ENCODE data around the gene SH3TC1.

The SH3TC1 gene

DNA sequence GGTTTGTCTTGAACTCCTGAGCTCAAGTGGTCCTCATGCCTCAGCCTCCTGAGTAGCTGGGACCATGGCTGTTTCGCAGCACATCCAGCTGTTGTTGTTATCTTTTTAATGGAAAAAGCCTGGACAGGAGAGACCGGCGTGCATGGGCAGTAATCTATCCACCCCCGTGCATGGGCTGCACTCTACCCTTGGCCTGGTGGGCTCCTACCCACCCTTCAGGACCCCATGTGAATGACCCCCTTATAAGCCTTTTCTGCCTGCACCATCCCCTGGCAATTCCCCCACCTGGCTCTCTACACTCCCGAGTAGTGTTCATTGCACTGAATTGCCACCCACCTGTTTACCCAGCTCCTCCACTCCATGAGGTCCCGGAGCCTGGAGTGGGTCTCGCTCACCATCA, 51.5 kb downstream of the SH3TC1 start:
- H3K27ac ChIP-seq (replicated peaks), result no peak overlapping the region
- DNase-seq (ENCODE audit: low read depth in 1 of 2, low spot score in 1 of 2), result no peak
- TF ChIP-seq SPI1 (IDR thresholded peaks at IDR 0.05; ENCODE audit: borderline replicate concordance, low read depth), result no peak
- no peak for TF ChIP-seq GABPA (IDR thresholded peaks at IDR 0.05; ENCODE audit: low read depth)
- TF ChIP-seq, protein P1, sequence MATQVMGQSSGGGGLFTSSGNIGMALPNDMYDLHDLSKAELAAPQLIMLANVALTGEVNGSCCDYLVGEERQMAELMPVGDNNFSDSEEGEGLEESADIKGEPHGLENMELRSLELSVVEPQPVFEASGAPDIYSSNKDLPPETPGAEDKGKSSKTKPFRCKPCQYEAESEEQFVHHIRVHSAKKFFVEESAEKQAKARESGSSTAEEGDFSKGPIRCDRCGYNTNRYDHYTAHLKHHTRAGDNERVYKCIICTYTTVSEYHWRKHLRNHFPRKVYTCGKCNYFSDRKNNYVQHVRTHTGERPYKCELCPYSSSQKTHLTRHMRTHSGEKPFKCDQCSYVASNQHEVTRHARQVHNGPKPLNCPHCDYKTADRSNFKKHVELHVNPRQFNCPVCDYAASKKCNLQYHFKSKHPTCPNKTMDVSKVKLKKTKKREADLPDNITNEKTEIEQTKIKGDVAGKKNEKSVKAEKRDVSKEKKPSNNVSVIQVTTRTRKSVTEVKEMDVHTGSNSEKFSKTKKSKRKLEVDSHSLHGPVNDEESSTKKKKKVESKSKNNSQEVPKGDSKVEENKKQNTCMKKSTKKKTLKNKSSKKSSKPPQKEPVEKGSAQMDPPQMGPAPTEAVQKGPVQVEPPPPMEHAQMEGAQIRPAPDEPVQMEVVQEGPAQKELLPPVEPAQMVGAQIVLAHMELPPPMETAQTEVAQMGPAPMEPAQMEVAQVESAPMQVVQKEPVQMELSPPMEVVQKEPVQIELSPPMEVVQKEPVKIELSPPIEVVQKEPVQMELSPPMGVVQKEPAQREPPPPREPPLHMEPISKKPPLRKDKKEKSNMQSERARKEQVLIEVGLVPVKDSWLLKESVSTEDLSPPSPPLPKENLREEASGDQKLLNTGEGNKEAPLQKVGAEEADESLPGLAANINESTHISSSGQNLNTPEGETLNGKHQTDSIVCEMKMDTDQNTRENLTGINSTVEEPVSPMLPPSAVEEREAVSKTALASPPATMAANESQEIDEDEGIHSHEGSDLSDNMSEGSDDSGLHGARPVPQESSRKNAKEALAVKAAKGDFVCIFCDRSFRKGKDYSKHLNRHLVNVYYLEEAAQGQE (IDR thresholded peaks at IDR 0.05; ENCODE audit: insufficient replicate concordance, low read depth), result no peak
- TF ChIP-seq, protein P2, sequence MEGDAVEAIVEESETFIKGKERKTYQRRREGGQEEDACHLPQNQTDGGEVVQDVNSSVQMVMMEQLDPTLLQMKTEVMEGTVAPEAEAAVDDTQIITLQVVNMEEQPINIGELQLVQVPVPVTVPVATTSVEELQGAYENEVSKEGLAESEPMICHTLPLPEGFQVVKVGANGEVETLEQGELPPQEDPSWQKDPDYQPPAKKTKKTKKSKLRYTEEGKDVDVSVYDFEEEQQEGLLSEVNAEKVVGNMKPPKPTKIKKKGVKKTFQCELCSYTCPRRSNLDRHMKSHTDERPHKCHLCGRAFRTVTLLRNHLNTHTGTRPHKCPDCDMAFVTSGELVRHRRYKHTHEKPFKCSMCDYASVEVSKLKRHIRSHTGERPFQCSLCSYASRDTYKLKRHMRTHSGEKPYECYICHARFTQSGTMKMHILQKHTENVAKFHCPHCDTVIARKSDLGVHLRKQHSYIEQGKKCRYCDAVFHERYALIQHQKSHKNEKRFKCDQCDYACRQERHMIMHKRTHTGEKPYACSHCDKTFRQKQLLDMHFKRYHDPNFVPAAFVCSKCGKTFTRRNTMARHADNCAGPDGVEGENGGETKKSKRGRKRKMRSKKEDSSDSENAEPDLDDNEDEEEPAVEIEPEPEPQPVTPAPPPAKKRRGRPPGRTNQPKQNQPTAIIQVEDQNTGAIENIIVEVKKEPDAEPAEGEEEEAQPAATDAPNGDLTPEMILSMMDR (IDR thresholded peaks at IDR 0.05; ENCODE audit: insufficient read depth, low read length), result no peak
- no peak for TF ChIP-seq POLR2AphosphoS5 (IDR thresholded peaks at IDR 0.05; ENCODE audit: low read depth)
- no peaks in the 10 kb centered on the region for H3K27me3 ChIP-seq (ENCODE audit: insufficient read depth, poor library complexity, severe bottlenecking)
- H3K4me3 ChIP-seq (replicated peaks; ENCODE audit: insufficient read depth, low read length), result no peak overlapping the region

DNA sequence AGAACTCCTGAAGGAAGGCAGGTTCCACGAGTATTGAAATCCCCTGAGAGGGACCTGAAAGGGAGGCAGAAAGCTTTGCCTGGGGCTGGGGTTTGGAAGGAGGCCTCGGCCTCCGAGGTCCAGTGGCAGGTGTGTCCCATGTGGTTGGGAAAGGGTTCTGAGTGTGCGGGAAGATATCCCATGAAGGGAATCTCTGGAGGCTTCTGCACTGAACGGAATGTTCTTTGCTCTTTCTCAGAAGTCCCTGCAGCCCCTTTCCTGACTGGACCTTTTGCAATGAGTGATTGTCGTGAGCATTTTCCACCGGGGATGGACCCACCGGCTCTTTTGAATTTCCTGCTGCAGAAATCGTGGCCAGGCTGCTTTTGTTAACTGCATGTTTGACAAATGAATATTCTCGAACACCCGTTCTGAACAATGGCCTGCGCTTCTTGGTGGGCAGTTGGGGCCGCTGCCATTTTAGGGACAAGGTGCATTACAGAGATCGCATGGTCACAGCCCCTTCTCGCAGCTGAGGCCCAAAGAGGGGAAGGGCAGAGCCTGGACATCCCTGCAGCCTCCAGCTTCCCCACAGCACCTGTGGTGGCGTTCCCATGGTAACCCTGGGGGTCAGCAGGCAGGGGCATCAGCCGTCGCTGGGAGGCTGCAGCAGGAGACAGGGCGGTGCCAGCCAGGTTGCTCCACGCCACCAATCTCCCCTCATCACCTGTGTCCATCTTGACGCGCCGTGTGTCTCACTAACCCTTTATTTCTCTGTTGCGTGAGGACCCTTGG, 52.2 kb downstream of the SH3TC1 start:
- TF ChIP-seq, protein P1 (IDR thresholded peaks at IDR 0.05; ENCODE audit: insufficient replicate concordance, low read depth), result no peak
- no peak for TF ChIP-seq GABPA (IDR thresholded peaks at IDR 0.05; ENCODE audit: low read depth)
- TF ChIP-seq SPI1 (IDR thresholded peaks at IDR 0.05; ENCODE audit: borderline replicate concordance, low read depth), result no peak
- no peak for TF ChIP-seq POLR2AphosphoS5 (IDR thresholded peaks at IDR 0.05; ENCODE audit: low read depth)
- TF ChIP-seq, protein P2 (IDR thresholded peaks at IDR 0.05; ENCODE audit: insufficient read depth, low read length), result no peak
- Histone ChIP-seq H3K27ac (replicated peaks) (no peak overlapping the region), H3K27me3 (ENCODE audit: insufficient read depth, poor library complexity, severe bottlenecking) (no peaks in the 10 kb centered on the region), H3K4me3 (replicated peaks; ENCODE audit: insufficient read depth, low read length) (no peak overlapping the region)
- DNase-seq (ENCODE audit: low read depth in 1 of 2, low spot score in 1 of 2), result no peak

DNA sequence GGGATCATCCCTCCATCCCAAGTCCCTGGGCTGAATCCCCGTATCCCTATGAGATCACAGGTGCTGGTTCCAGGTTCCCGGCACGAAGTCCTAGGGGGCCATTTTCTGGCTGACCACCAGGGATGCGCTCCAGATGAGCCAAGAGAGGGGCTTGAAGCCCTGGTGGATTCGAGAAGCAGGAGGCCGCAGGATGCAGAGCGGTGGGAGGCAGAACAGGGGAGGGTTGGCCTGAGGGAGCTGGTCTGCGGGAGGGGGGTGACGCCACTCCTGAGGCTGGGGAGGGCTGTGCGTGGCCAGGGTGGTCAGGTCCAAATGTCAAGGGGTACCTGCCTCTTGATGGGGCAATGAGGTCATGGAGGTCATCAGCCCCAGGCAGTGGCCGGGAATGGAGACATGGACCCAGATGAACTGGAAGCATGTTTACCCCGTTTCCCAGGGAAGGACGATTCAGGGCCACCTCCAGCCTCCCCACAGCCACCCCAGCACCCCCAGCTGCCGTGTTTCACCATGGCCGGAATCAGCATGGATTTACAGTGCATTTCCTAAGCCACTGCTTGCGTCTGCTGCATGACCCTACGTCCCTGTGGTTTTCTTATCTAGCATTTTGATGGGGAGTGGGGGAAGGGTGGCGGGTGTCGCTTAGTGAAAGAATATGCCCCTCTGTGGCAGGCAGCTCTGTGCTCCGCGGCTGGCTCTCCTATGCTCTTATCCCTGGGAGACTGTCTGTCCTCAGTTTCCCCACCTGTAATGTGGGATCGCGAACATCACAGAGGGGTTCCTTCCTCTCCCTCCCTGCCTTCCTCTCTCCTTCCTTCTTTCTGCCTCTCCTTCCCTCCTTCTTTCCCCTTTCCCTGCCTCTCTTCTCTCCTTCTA, 53.4 kb downstream of the SH3TC1 start:
- no peak overlapping the region for H3K4me3 ChIP-seq (replicated peaks; ENCODE audit: insufficient read depth, low read length)
- no peaks in the 10 kb centered on the region for H3K27me3 ChIP-seq (ENCODE audit: insufficient read depth, poor library complexity, severe bottlenecking)
- TF ChIP-seq SPI1 (IDR thresholded peaks at IDR 0.05; ENCODE audit: borderline replicate concordance, low read depth) (no peak), POLR2AphosphoS5 (IDR thresholded peaks at IDR 0.05; ENCODE audit: low read depth) (peak; percentile 43; the same call in 1 of the 2 replicates)
- no peak overlapping the region for H3K27ac ChIP-seq (replicated peaks)
- DNase-seq (ENCODE audit: low read depth in 1 of 2, low spot score in 1 of 2), result peak in 1 of 2 experiments; percentile 32

DNA sequence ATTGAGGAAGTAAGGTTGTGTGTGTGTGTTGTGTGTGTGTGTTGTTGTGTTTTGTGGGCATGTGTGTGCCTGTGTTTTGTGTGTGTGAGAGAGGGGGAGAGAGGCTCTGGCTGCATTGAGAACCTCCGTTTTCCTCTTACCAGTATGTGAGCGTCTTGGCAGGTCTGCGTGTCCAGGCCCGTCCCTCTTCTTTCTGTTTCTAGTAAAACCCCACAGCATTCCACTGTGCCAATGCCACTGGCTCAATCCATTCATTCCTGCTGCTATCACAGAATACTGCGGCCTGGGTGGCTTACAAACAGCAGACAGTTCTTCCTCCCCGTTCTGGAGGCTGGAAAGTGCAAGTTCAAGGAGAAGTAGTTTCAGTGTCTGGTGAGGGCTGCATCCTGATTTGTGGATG, 55.0 kb downstream of the SH3TC1 start:
- H3K27ac ChIP-seq (replicated peaks), result no peak overlapping the region
- no peaks in the 10 kb centered on the region for H3K27me3 ChIP-seq (ENCODE audit: insufficient read depth, poor library complexity, severe bottlenecking)
- TF ChIP-seq, protein P1 (IDR thresholded peaks at IDR 0.05; ENCODE audit: insufficient replicate concordance, low read depth), result no peak
- TF ChIP-seq, protein P2 (IDR thresholded peaks at IDR 0.05; ENCODE audit: insufficient read depth, low read length), result no peak
- no peak for TF ChIP-seq POLR2AphosphoS5 (IDR thresholded peaks at IDR 0.05; ENCODE audit: low read depth)
- TF ChIP-seq SPI1 (IDR thresholded peaks at IDR 0.05; ENCODE audit: borderline replicate concordance, low read depth), result no peak
- TF ChIP-seq GABPA (IDR thresholded peaks at IDR 0.05; ENCODE audit: low read depth), result no peak
- no peak for DNase-seq (ENCODE audit: low read depth in 1 of 2, low spot score in 1 of 2)
- no peak overlapping the region for H3K4me3 ChIP-seq (replicated peaks; ENCODE audit: insufficient read depth, low read length)
